Stimulated activated naive CD4-positive, alpha-beta T cell treated with Interleukin-2 at 50 U/mL for 16 hours (primary cell): Measurements from ENCODE around the gene MAP1LC3B.

Experiments used
- DNase-seq: peaks from one replicate; lab custom pipeline; 2025; lab: John Stamatoyannopoulos, UW

The MAP1LC3B gene

DNA sequence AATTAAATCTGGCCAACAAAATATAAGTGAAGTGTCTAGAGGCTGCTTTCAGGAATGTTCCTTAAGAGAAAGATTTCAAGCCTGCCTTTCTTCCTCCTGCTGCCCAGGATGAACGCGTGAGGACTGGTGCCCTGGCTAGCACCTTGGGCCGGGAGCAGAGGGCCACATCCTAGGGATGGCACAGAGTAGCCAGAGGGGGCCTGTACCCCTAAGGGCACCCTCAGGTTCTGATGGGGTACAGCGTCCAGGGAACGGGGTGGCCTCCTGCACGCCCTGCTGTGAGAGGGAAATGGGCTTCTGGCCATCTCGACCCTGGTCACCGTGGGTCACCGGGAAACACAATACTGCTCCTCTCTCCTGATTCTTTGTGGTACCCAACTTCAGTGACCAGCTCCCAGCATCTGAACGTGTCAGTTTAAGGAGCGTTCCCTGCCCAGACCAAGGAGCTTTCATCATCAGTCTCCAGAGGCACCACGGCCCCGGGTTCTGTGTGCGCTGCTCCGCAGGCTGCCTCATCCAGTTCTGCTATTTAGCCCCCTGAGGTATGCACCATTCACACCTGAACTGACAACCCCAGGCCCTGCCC lies 40.3 kb downstream of the MAP1LC3B start:
- no peak for DNase-seq

- DNase-seq = no peak
Observed at GRCh38 chr16:87434146-87434667, 42.1 kb downstream of the MAP1LC3B start.

- DNase-seq = no peak
Observed at GRCh38 chr16:87435372-87436224, 43.5 kb downstream of the MAP1LC3B start.

GRCh38 chr16:87436225-87437172 lies 44.4 kb downstream of the MAP1LC3B start:
- DNase-seq = no peak

DNA sequence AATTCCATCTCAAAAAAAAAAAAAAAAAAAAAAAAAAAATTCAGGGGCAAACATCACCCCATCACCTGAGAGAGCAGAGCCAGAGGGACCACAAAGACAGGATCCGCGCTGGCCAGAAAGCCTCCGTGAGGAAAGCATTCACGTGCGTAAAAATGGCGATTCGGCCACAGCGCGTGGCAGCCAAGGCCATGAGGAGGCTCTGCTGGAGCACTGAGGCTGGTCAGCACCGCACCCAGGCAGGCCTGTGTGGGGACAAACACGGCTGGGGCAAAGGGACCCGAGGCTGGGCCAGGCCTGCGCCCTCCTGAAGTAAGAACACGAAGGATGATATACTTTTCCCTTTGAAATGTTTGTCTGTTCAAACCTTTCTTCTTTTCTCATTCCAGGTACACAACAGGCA lies 45.2 kb downstream of the MAP1LC3B start:
- no peak for DNase-seq

DNA sequence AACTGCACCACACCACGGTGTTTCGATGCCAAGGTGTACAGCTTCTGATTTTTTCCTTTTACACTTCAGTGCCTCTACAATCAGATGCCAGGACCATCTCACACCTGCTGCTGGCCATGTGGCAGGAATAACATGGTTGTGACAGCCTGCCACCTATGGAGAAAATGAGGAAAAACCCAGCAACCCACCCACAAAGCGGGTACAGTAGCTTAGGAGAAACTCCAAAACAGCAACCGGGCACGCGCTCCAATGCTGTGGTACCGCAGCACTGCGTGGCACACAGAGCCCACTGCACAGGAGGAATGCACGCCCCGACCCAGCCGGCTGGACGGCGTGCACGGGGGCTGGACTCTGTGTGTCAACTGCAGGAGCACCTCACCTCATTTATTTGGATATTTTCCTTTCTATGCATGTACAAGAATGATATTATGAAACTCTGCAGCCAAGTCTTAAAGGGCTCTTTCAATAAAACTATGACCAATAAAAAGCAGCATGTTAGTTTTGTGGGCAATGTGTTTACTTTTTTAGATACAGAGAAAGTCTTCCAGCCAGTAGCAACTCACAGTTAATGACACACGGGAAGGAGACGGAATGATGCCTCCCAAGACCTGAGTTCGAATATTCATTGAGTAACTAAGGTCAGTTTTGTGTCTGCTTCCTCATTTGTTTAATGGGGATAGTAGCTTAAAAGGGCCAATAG lies 45.9 kb downstream of the MAP1LC3B start:
- DNase-seq = no peak

DNA sequence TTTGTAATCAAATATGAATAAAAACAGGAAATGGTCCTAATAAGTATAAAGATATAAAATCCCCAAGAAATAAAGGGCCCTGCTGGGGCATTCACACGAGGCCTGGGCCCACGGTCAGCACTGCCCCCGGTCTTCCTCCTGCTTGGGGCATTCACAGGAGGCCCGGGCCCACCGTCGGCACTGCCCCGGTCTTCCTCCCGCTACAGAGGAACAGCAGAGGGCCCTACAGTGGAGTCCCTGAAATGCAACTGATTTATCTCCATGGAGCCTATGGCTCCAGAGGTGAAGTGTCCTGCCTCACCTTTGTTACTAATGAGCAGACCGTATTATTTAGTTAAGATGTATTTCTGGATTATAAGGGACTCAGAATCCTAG lies 46.5 kb downstream of the MAP1LC3B start:
- no peak for DNase-seq

GRCh38 chr16:87439926-87440325 lies 47.8 kb downstream of the MAP1LC3B start:
- DNase-seq = no peak

DNA sequence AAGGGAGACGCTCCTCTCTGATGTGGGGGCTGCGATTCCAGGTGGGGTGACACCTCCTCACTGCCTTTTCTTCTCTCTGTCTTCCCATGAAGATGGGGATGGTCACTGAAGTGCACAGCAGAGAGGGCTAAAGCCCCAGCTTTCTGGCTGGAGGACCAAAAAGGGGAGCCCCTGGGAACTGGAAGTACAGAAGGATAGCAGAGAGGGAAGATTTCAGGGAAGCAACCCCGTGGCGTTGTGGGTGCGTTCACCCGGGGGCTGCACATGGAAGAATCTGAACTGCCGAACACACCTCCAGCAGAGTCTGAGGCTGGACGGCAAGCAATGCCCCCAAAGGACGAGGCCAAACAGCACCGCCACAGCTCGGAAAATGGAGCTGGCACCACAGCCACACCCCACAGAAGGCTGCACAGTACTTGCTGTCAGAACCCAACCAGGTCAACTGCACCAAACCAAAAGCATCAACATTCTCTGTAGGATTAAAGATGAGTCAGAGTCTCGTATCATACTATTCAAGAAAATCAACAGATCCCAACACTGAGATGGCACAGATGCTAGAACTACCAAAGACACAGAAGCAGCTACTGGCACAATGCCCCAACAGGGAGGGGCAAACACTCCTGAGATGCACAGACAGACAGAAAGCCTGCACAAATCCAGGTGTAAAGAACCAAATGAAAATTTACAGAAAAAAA lies 49.9 kb downstream of the MAP1LC3B start:
- no peak for DNase-seq

DNA sequence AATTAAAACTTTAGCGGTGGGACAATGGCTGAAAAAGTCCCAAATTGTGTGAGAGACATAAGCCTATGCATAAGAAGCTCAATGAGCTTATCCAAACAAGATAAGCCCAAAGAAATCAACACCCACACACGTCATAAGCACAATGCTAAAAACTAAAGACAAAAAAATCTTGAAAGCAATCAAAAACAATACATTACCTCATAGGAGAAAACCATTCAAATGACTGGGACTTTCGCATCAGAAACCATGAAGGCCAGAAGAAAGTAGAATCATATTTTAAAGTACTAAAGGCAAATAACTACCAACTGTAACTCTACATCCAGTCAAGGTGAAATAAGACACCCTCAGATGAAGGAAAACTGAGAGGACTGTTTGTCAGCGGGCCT lies 50.4 kb downstream of the MAP1LC3B start:
- DNase-seq = no peak

DNA sequence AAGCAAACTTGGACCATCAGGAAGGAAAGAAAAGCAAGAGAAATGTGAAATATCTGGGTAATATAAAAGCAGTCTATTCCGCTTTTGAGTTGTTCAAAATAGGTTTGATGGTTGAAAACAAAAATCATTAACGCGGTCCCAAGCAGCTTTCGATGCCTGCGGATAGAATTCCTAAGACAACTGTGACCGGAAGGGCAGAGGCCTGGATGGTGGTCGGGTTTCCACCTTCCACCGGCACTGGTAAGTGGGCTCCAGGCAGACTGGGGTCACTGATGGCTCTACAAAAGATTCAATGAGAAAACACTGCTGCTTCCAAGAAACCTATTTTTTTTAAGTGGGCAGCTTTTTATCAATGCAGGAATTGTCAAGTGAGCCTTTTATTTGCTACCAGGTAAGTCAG lies 50.9 kb downstream of the MAP1LC3B start:
- no peak for DNase-seq

GRCh38 chr16:87443964-87444363 lies 51.8 kb downstream of the MAP1LC3B start:
- DNase-seq = no peak

- DNase-seq = no peak
Observed at GRCh38 chr16:87445486-87445885, 53.4 kb downstream of the MAP1LC3B start.

- no peak for DNase-seq
Observed at GRCh38 chr16:87446479-87446878, 54.3 kb downstream of the MAP1LC3B start.

- no peak for DNase-seq
Observed at GRCh38 chr16:87447323-87447722, 55.2 kb downstream of the MAP1LC3B start.

DNA sequence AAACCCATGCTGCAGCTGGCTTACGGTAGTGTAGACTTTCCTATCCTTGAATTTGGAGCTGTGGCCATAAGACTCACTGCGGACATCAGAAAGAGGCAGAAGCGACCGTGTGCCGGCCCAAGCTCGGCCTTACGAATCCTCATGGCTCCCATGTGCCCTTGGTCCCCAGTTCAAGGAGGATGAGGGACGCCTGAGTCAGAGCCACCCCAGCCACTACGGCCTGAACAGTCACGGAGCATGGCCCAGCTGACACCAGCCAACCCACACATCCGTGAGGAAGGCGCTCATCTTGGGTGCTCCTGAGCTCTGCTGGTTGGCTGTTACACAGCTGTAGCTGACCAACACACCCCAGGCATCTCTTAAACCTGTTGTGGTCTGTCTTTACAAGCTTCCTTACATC lies 56.7 kb downstream of the MAP1LC3B start:
- no peak for DNase-seq

DNA sequence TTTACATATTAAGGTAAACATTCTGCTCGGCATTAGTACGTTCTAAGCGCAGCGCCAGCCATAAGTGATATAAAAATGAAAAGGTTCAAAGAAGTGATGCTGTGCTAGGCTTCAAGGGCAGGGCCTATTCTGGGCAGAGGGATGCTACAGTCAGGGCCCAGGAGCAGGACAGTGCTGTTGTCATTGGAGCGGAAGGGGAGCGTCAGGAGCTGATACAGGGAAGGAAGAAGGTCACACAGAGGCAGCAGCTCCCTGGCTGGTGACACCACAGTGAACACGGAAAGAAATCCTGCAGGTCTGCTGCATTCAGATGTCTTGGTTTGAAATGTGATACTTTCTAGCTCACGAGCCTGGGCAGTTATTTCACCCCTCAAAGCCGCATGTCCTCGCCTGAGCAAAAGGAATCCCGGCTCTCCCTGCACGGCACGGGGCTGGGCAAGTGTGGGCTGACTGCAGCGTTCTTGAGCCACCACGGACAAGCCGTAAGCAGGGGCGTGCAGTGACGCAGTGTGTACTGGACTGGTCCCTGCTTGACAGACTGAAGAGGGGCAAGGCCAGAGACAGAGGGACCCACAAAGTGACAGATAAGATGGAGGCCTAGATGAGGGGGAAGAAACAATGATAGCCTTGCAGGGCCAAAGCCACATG lies 59.6 kb downstream of the MAP1LC3B start:
- no peak for DNase-seq

GRCh38 chr16:87453326-87453725 lies 61.2 kb downstream of the MAP1LC3B start:
- DNase-seq = no peak
